Ectodermal cell (in vitro differentiated cells): ENCODE measurements around the gene EPB41L2.
"Not testable (repeated sequence)": the region's sequence is repeated elsewhere in the genome, so short reads cannot be mapped to it uniquely, and the experiment has no call there.

ENCODE experiments used
- H3K27ac ChIP-seq: 2 replicates; pipeline ENCODE4 v1.7.0; 2013; ENCODE audit warnings: mild to moderate bottlenecking, low read depth, low read length; ENCODE audit not compliant: insufficient read depth, poor library complexity, severe bottlenecking
- H3K27me3 ChIP-seq: 2 replicates; pipeline ENCODE4 v1.7.0; 2013; ENCODE audit warnings: mild to moderate bottlenecking, low read length; ENCODE audit not compliant: insufficient read depth, control insufficient read depth, poor library complexity, severe bottlenecking
- H3K36me3 ChIP-seq: one replicate; pipeline ENCODE4 v1.7.0; 2013; ENCODE audit warnings: low read length; ENCODE audit not compliant: control insufficient read depth, insufficient read depth
- H3K4me1 ChIP-seq: one replicate; pipeline ENCODE4 v1.7.0; 2013; ENCODE audit warnings: low read length; ENCODE audit not compliant: control insufficient read depth, insufficient read depth
- H3K4me3 ChIP-seq: 2 replicates; pipeline ENCODE4 v1.7.0; 2013; ENCODE audit warnings: low read depth, low read length, control low read depth; ENCODE audit not compliant: insufficient read depth
- H3K9me3 ChIP-seq: 2 replicates; pipeline ENCODE4 v1.7.0; 2013; ENCODE audit warnings: mild to moderate bottlenecking, low read length, moderate library complexity; ENCODE audit not compliant: control insufficient read depth
- WGBS, 2 experiments: methylation state at CpG; one replicate each; pipeline ENCODE4 v1.1.7; 2013; ENCODE audit warnings: missing lambda C conversion rate in 2 of 2; 5-methylcytosine and 5-hydroxymethylcytosine counted together

EPB41L2 gene

DNA sequence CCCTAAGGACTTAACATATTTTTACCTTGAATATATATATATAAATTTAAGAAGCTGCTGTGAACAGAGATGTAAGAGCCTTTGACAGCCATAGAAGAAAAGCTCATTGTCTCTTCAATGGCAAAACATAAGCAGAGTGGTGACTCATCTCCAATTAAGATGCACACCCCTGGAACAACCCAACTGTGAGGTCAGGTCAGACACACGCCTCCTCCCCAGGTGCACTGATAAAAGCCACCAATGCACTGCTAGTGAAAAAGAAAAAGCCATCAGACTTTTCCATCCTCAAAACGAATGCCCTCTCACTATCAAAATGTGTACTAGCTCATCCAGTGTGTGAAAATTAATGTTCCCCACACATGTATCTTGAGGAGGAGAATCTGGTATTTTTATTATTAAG is 135.7 kb downstream of the EPB41L2 start:
- no peaks in the 10 kb centered on the region for H3K36me3 ChIP-seq
- H3K27ac ChIP-seq = no peak overlapping the region
- H3K4me1 ChIP-seq = peaks cover 3% of the 10 kb centered on the region
- 57 to 68% methylated on average over 1 to 2 of the region's 2 CpGs for WGBS, 2 experiments
- H3K27me3 ChIP-seq = no peaks in the 10 kb centered on the region
- no peak overlapping the region for H3K4me3 ChIP-seq
- H3K9me3 ChIP-seq = no peaks in the 10 kb centered on the region

DNA sequence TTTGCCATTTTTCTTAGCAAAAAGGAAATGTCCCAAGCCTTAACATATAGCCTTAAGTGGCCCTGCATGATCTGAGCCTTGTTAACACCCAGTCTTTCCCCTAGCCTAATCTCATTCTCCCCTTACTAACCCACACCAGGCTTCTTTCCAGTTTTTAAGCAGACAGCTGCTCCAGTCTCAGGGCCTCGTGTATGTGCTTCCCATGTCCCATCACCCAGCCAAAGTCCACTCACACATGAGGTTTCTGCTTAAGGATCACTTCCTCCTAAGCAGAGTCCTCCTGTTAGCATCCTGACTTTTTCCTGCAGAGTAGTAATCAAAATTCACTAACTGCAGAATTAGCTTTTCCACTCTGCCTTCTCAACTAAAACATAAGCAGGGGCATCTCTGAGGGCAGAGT is 139.7 kb downstream of the EPB41L2 start:
- Histone ChIP-seq H3K9me3 (no peaks in the 10 kb centered on the region), H3K36me3 (no peaks in the 10 kb centered on the region), H3K27ac (no peak overlapping the region), H3K4me3 (no peak overlapping the region), H3K4me1 (peaks cover 3% of the 10 kb centered on the region), H3K27me3 (no peaks in the 10 kb centered on the region)
- 90 to 92% methylated on average over 1 of the region's 1 CpG for WGBS, 2 experiments

DNA sequence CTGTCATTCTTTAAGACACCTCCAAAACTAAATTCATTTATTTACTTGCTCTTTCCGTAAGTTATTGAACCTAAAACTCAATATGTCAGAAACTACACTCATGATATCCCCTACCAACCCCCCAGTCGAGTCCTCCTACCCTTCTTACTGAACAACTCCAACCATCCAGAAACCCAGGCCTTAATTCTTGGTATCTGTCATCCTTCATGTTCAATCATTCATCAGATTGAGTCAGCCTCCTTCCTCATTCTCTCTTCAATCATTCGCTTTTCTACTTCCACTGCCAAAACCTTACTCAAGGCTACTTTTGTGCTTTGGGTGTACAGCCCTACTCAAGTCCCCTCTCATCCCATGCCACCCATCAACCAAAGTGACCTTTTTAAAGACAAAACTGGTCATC is 140.1 kb downstream of the EPB41L2 start:
- WGBS, 2 experiments = 90 to 93% methylated on average over 3 of the region's 3 CpGs
- Histone ChIP-seq H3K27ac (no peak overlapping the region), H3K36me3 (no peaks in the 10 kb centered on the region), H3K4me1 (peaks cover 3% of the 10 kb centered on the region), H3K4me3 (no peak overlapping the region), H3K27me3 (no peaks in the 10 kb centered on the region), H3K9me3 (no peaks in the 10 kb centered on the region)

DNA sequence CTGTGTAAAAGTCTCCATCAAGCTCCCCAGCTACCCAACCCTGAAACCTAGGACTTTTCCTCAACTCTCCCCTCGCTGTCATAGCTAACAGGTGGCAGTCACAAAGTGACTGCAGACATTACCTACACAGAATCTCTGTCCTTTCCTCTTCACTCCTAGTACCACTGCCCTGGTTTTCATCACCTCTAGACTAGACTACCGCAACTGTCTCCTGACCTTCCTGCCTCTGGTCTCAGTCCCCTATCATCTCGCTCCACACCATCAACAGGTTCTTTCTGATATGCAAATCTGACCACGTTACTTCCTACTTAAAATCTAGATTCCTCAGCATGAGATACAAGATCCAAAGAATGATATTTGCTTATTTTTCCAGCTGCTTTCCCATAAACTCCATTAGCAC is 142.1 kb downstream of the EPB41L2 start:
- no peaks in the 10 kb centered on the region for H3K4me1 ChIP-seq
- no peak overlapping the region for H3K27ac ChIP-seq
- 91 to 94% methylated on average over 4 of the region's 4 CpGs for WGBS, 2 experiments

DNA sequence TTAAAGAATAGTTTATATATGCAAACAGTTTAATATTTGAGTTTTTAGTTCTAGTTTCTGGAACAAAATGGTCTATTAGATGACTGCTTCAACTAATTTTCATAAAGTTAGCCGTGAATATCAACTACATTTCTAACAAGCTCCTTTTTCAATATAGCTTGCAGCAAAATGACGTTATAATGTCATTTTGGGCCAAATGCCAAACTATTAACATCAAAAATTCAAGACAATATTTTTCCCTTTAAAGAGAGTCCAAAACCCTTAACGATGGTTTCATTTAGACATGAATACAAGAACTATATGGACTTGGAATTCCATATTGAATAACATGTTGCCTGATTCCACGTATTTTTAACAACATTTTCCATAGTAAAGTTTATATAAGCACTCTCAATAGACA is 144.9 kb downstream of the EPB41L2 start:
- H3K4me3 ChIP-seq = no peak overlapping the region
- H3K36me3 ChIP-seq = no peaks in the 10 kb centered on the region
- 91 to 98% methylated on average over 4 of the region's 4 CpGs for WGBS, 2 experiments
- no peaks in the 10 kb centered on the region for H3K9me3 ChIP-seq
- no peaks in the 10 kb centered on the region for H3K4me1 ChIP-seq
- no peak overlapping the region for H3K27ac ChIP-seq
- no peaks in the 10 kb centered on the region for H3K27me3 ChIP-seq

More for the DNA sequence above, 142.1 kb downstream of the EPB41L2 start:
- H3K4me3 ChIP-seq = no peak overlapping the region
- no peaks in the 10 kb centered on the region for H3K36me3 ChIP-seq
- H3K27me3 ChIP-seq = no peaks in the 10 kb centered on the region
- no peaks in the 10 kb centered on the region for H3K9me3 ChIP-seq

- H3K4me1 ChIP-seq, H3K9me3 ChIP-seq, H3K27ac ChIP-seq, H3K4me3 ChIP-seq, H3K36me3 ChIP-seq, H3K27me3 ChIP-seq: not testable (repeated sequence)
- WGBS, 2 experiments = 91 to 95% methylated on average over 2 of the region's 2 CpGs
These were observed 147.4 kb downstream of the EPB41L2 start for GRCh38 chr6:130915606-130916005.

GRCh38 chr6:130913120-130913519 is 149.9 kb downstream of the EPB41L2 start:
- no peaks in the 10 kb centered on the region for H3K27me3 ChIP-seq
- no peak overlapping the region for H3K4me3 ChIP-seq
- no peak overlapping the region for H3K27ac ChIP-seq
- H3K4me1 ChIP-seq = peaks cover 5% of the 10 kb centered on the region
- H3K9me3 ChIP-seq = no peaks in the 10 kb centered on the region
- 76 to 79% methylated on average over 4 of the region's 4 CpGs for WGBS, 2 experiments
- H3K36me3 ChIP-seq = no peaks in the 10 kb centered on the region

DNA sequence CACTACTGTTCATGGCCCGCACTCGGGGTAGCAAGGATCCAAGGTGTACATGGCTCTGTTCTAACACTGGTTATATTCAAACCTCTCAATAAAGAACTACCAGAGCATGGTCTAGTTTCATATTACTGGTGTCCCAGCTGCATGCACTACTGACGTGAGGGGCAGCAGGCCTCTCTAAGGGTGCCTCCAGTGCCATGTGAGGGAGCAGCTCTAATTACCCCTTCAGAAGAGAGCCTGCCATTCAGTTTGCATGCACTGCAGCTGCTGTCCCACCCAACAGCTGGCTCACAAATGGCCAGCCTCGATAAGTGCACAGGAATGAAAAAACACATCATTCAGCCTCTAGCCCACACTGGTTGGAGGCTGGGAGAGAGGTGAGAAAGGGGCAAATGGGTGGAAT is 150.6 kb downstream of the EPB41L2 start:
- Histone ChIP-seq H3K4me1 (peaks cover 5% of the 10 kb centered on the region), H3K27me3 (no peaks in the 10 kb centered on the region), H3K27ac (no peak overlapping the region), H3K9me3 (no peaks in the 10 kb centered on the region), H3K36me3 (no peaks in the 10 kb centered on the region), H3K4me3 (no peak overlapping the region)
- WGBS, 2 experiments = 81 to 89% methylated on average over 4 of the region's 4 CpGs

DNA sequence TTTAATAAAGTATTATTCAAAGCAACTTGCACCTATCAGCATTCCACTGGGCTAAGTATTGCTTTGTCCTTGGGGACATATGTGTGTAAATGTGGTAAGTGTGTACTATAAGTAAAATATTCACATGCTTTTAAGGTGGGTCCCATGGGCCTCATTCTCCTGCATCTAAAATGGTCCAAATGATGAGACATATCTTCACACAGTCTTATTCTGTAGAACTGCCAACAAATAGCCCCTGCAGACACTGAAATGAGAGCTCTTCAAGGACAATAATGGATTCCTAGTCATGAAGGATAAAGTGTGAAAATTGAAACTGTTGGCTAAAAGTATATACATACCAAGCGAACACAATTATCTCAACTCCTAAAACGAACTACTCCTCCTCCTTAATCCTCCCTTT is 154.1 kb downstream of the EPB41L2 start:
- H3K4me3 ChIP-seq = no peak overlapping the region
- no peaks in the 10 kb centered on the region for H3K36me3 ChIP-seq
- H3K27me3 ChIP-seq = no peaks in the 10 kb centered on the region
- no CpG with 5 or more reads among the region's 2 CpGs for WGBS, 2 experiments
- H3K27ac ChIP-seq = no peak overlapping the region
- peaks cover 5% of the 10 kb centered on the region for H3K4me1 ChIP-seq
- H3K9me3 ChIP-seq = no peaks in the 10 kb centered on the region

DNA sequence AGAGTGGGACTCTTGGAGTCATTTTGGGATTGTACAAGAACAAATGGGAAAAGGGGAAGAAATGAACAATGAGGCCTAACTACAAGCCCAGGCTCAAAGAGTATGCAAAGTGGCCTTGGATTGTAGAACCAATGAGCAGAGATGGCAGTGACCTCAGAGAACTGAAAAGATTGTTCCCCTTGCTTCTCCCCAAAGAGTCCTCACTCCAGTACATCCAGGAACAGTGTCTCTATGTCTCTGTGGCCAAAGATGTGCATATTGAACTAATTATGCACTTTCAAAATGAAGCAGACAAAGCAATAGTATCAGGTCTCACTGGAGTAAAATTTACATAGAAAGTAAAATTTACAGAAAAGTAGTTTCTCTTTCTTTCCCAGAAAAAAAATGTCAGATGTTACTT is 154.9 kb downstream of the EPB41L2 start:
- H3K4me3 ChIP-seq = no peak overlapping the region
- peaks cover 5% of the 10 kb centered on the region for H3K4me1 ChIP-seq
- no peak overlapping the region for H3K27ac ChIP-seq
- no peaks in the 10 kb centered on the region for H3K36me3 ChIP-seq
- no peaks in the 10 kb centered on the region for H3K27me3 ChIP-seq
- H3K9me3 ChIP-seq = no peaks in the 10 kb centered on the region

- H3K27me3 ChIP-seq = no peaks in the 10 kb centered on the region
- 88 to 96% methylated on average over 3 of the region's 3 CpGs for WGBS, 2 experiments
- H3K9me3 ChIP-seq = no peaks in the 10 kb centered on the region
- H3K4me1 ChIP-seq = peaks cover under 1% of the 10 kb centered on the region
- no peaks in the 10 kb centered on the region for H3K36me3 ChIP-seq
- H3K27ac ChIP-seq = no peak overlapping the region
- no peak overlapping the region for H3K4me3 ChIP-seq
These were observed 155.4 kb downstream of the EPB41L2 start for GRCh38 chr6:130907687-130908086.
